Measurements from ENCODE around the gene SLC26A1. TPM values are rescaled to one million over a fixed set of nuclear protein-coding genes. Genes with fewer than 3 reads are reported as not detected.

The SLC26A1 gene
- total and polyA plus RNA-seq, 2 donors, result 0.14 to 0.41 TPM

- 3% methylated on average over 68 of the region's 68 CpGs for WGBS
- Histone ChIP-seq H3K4me1 (ENCODE audit: control insufficient read depth in 2 of 2, insufficient read depth in 2 of 2, low read length in 2 of 2) (no peaks in the 10 kb centered on the region), H3K27ac (ENCODE audit: low read depth in 1 of 2, low read length in 1 of 2) (no peak overlapping the region), H3K9me3 (ENCODE audit: control insufficient read depth in 2 of 2, insufficient read depth in 1 of 2, low read length in 1 of 2) (no peaks in the 10 kb centered on the region), H3K36me3 (ENCODE audit: control insufficient read depth in 2 of 2, insufficient read depth in 2 of 2, low read length in 1 of 2) (no peaks in the 10 kb centered on the region), H3K4me3 (ENCODE audit: low read length in 2 of 2) (peak overlapping the region in 1 of 2 donors; percentile 17), H3K27me3 (ENCODE audit: control insufficient read depth in 2 of 2, insufficient read depth in 1 of 2, low read length in 1 of 2) (peaks cover 52 to 72% of the 10 kb centered on the region in 2 donors)
- no peak for DNase-seq (ENCODE audit: low read depth in 6 of 9, low spot score in 9 of 9)
These were observed 4.3 kb upstream of the SLC26A1 start for GRCh38 chr4:997375-998071.

DNA sequence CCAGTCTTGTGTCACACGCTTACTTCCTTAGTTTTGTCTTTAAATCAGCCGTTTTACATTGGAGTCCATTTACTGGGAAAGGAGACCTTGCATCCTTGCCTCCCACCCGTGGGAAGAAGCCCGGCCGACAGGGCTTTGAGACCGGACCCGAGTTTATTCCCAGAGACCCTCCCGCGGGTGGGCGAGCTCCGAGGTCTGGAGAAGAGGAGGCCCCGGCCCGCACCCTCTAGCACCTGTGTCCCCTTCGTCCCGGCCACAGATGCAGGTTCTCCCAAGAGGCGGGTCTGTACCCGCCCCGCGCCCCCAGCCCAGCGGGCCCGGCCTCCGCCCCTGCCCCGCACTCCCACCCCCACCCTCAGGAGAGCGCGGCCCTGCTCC lies 3.8 kb upstream of the SLC26A1 start:
- no peak for DNase-seq (ENCODE audit: low read depth in 6 of 9, low spot score in 9 of 9)
- H3K9me3 ChIP-seq (ENCODE audit: control insufficient read depth in 2 of 2, insufficient read depth in 1 of 2, low read length in 1 of 2), result no peaks in the 10 kb centered on the region
- no peaks in the 10 kb centered on the region for H3K4me1 ChIP-seq (ENCODE audit: control insufficient read depth in 2 of 2, insufficient read depth in 2 of 2, low read length in 2 of 2)
- H3K27me3 ChIP-seq (ENCODE audit: control insufficient read depth in 2 of 2, insufficient read depth in 1 of 2, low read length in 1 of 2), result peaks cover 47 to 66% of the 10 kb centered on the region in 2 donors
- H3K4me3 ChIP-seq (ENCODE audit: low read length in 2 of 2), result no peak overlapping the region
- no peak overlapping the region for H3K27ac ChIP-seq (ENCODE audit: low read depth in 1 of 2, low read length in 1 of 2)
- no peaks in the 10 kb centered on the region for H3K36me3 ChIP-seq (ENCODE audit: control insufficient read depth in 2 of 2, insufficient read depth in 2 of 2, low read length in 1 of 2)
- WGBS, result 18% methylated on average over 25 of the region's 25 CpGs

- no peaks in the 10 kb centered on the region for H3K4me1 ChIP-seq (ENCODE audit: control insufficient read depth in 2 of 2, insufficient read depth in 2 of 2, low read length in 2 of 2)
- H3K9me3 ChIP-seq (ENCODE audit: control insufficient read depth in 2 of 2, insufficient read depth in 1 of 2, low read length in 1 of 2), result no peaks in the 10 kb centered on the region
- peaks cover 0 to 6% of the 10 kb centered on the region in 2 donors for H3K36me3 ChIP-seq (ENCODE audit: control insufficient read depth in 2 of 2, insufficient read depth in 2 of 2, low read length in 1 of 2)
- no peak for DNase-seq (ENCODE audit: low read depth in 6 of 9, low spot score in 9 of 9)
- peaks cover 40 to 60% of the 10 kb centered on the region in 2 donors for H3K27me3 ChIP-seq (ENCODE audit: control insufficient read depth in 2 of 2, insufficient read depth in 1 of 2, low read length in 1 of 2)
- no peak overlapping the region for H3K4me3 ChIP-seq (ENCODE audit: low read length in 2 of 2)
- 81% methylated on average over 15 of the region's 15 CpGs for WGBS
- H3K27ac ChIP-seq (ENCODE audit: low read depth in 1 of 2, low read length in 1 of 2), result no peak overlapping the region
These were observed 3.1 kb upstream of the SLC26A1 start for GRCh38 chr4:996030-996996.

DNA sequence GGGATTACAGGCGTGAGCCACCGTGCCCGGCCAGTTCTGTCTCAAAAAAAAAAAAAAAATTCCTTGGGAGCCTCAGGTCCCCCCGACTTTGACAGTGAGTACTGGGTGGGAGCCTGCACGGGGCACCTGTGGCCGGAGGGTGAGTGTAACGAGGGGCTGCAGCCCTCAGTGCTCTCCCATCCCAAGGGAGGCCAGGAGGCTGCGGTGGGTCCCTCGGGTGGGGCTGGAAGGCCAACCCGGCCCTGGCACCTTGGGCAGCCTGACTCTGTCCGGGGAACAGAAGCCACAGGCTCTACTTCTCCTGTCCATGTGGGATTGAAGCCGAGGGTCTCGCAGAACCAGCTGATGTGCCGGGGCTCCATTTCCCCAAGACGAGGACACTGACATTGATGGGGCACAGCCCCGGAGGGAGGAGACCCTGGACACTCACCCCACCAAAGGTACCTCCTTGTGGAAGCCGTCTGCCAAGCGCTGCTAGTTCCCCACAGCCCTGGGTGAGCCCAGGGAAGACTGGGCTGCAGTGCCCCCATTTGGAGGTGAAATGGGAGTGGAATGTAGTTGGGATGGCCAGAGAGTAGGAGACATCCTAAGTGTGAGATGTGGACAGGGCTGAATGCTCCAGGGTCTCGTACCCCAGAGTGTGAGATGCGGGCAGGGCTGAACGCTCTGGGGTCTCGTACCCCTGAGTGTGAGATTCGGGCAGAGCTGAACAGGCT lies 2.3 kb upstream of the SLC26A1 start:
- no peak for DNase-seq (ENCODE audit: low read depth in 6 of 9, low spot score in 9 of 9)

DNA sequence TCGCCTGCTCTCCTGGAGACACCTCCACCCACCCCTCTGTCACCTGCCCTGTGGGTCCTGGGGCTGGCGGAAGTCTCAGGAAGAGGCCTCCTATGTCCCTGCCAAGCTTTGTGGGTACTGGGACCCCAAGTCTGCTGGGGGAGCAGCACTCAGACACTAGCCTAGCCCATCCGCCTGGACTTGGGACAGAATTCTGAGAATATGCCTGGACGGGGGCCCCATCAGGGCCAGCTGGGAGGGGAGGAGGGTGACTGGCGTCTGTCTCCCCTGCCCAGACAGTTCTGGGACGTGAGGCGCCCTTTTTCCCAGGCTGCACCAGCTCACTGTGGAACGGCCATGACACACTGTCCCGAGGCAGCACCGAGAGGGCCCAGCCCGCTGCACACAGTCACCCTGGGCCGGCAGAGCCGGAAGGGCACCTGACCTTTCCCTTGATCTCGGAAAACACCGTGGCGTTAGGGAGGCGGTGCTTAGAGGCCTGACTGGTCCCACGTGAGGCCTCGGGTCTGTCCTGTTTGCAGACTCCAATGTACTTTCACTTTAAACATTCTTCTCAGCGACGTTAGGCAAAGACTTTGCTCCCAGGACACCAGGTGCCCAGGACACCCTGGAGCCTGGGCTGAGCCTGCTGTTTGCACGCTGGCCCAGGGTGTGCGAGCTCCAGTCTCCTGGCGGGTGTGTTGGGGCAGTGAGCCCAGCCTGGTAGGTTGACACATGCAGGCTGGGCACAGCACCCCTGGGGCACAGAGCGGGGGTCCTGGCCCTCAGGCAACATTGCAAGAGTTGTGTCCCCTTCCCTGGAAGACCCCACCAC lies 700 bp downstream of the SLC26A1 start:
- H3K4me1 ChIP-seq (ENCODE audit: control insufficient read depth in 2 of 2, insufficient read depth in 2 of 2, low read length in 2 of 2), result peaks cover 6% of the 10 kb centered on the region in 2 donors
- no peak overlapping the region for H3K4me3 ChIP-seq (ENCODE audit: low read length in 2 of 2)
- H3K27ac ChIP-seq (ENCODE audit: low read depth in 1 of 2, low read length in 1 of 2), result peak overlapping the region in 1 of 2 donors; percentile 27
- H3K9me3 ChIP-seq (ENCODE audit: control insufficient read depth in 2 of 2, insufficient read depth in 1 of 2, low read length in 1 of 2), result no peaks in the 10 kb centered on the region
- peaks cover 15 to 21% of the 10 kb centered on the region in 2 donors for H3K27me3 ChIP-seq (ENCODE audit: control insufficient read depth in 2 of 2, insufficient read depth in 1 of 2, low read length in 1 of 2)
- no peak for DNase-seq (ENCODE audit: low read depth in 6 of 9, low spot score in 9 of 9)
- WGBS, result 93% methylated on average over 25 of the region's 25 CpGs
- H3K36me3 ChIP-seq (ENCODE audit: control insufficient read depth in 2 of 2, insufficient read depth in 2 of 2, low read length in 1 of 2), result peaks cover 5 to 22% of the 10 kb centered on the region in 2 donors

More for the DNA sequence above, 2.3 kb upstream of the SLC26A1 start:
- 96% methylated on average over 23 of the region's 23 CpGs for WGBS
- H3K9me3 ChIP-seq (ENCODE audit: control insufficient read depth in 2 of 2, insufficient read depth in 1 of 2, low read length in 1 of 2), result no peaks in the 10 kb centered on the region
- peaks cover 31 to 51% of the 10 kb centered on the region in 2 donors for H3K27me3 ChIP-seq (ENCODE audit: control insufficient read depth in 2 of 2, insufficient read depth in 1 of 2, low read length in 1 of 2)
- no peaks in the 10 kb centered on the region for H3K4me1 ChIP-seq (ENCODE audit: control insufficient read depth in 2 of 2, insufficient read depth in 2 of 2, low read length in 2 of 2)
- no peak overlapping the region for H3K4me3 ChIP-seq (ENCODE audit: low read length in 2 of 2)
- H3K36me3 ChIP-seq (ENCODE audit: control insufficient read depth in 2 of 2, insufficient read depth in 2 of 2, low read length in 1 of 2), result peaks cover 0 to 13% of the 10 kb centered on the region in 2 donors
- no peak overlapping the region for H3K27ac ChIP-seq (ENCODE audit: low read depth in 1 of 2, low read length in 1 of 2)

DNA sequence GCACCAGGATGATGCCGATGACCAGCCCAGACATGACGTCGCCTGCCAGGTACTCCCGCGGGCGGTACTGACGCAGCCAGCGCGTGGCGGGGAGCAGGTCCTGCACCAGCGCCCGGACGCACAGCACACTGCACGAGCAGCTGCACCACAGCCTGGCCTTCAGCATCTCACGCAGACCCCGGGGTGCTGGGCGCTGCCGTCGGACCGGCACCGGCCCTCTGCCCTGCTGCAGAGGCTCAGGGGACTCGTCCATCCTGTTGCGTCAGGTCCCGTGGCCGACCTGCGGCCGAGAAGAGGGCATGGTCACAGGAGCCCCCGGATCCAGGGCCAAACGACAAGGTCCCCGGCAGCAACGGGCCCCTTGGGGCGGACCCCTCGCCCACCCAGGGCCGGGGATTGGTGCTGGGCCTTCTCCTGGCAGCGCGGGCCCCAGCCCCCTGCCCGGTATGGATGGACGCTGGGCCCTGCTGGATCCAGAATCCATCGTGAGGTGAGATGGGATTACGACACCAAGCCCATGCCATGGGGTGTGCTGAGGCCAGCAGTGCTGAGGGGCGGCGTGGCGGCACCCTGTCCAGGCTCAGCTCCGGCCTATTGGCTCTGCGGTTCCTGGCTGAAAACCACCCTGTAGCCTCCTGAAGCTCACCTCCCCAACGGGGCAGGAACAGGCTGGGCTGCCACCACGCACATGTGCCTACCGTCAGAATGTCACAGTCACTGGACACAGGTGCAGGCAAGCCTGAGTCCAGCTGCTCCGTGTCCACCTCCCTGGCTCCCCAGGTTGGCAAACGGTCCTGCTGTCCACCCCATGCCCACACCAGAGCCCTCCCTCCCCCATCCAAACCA lies 1.5 kb downstream of the SLC26A1 start:
- peaks cover 7 to 15% of the 10 kb centered on the region in 2 donors for H3K27me3 ChIP-seq (ENCODE audit: control insufficient read depth in 2 of 2, insufficient read depth in 1 of 2, low read length in 1 of 2)
- WGBS, result 97% methylated on average over 50 of the region's 50 CpGs
- H3K27ac ChIP-seq (ENCODE audit: low read depth in 1 of 2, low read length in 1 of 2), result no peak overlapping the region
- no peak overlapping the region for H3K4me3 ChIP-seq (ENCODE audit: low read length in 2 of 2)
- peaks cover 5 to 22% of the 10 kb centered on the region in 2 donors for H3K36me3 ChIP-seq (ENCODE audit: control insufficient read depth in 2 of 2, insufficient read depth in 2 of 2, low read length in 1 of 2)
- peaks cover 9 to 10% of the 10 kb centered on the region in 2 donors for H3K4me1 ChIP-seq (ENCODE audit: control insufficient read depth in 2 of 2, insufficient read depth in 2 of 2, low read length in 2 of 2)
- no peak for DNase-seq (ENCODE audit: low read depth in 6 of 9, low spot score in 9 of 9)
- no peaks in the 10 kb centered on the region for H3K9me3 ChIP-seq (ENCODE audit: control insufficient read depth in 2 of 2, insufficient read depth in 1 of 2, low read length in 1 of 2)

GRCh38 chr4:990746-991367 lies 2.3 kb downstream of the SLC26A1 start:
- WGBS, result 97% methylated on average over 26 of the region's 26 CpGs
- Histone ChIP-seq H3K36me3 (ENCODE audit: control insufficient read depth in 2 of 2, insufficient read depth in 2 of 2, low read length in 1 of 2) (peaks cover 5 to 22% of the 10 kb centered on the region in 2 donors), H3K4me1 (ENCODE audit: control insufficient read depth in 2 of 2, insufficient read depth in 2 of 2, low read length in 2 of 2) (peaks cover 16 to 17% of the 10 kb centered on the region in 2 donors), H3K27me3 (ENCODE audit: control insufficient read depth in 2 of 2, insufficient read depth in 1 of 2, low read length in 1 of 2) (peaks cover 0 to 7% of the 10 kb centered on the region in 2 donors), H3K9me3 (ENCODE audit: control insufficient read depth in 2 of 2, insufficient read depth in 1 of 2, low read length in 1 of 2) (no peaks in the 10 kb centered on the region), H3K27ac (ENCODE audit: low read depth in 1 of 2, low read length in 1 of 2) (no peak overlapping the region), H3K4me3 (ENCODE audit: low read length in 2 of 2) (no peak overlapping the region)
- no peak for DNase-seq (ENCODE audit: low read depth in 6 of 9, low spot score in 9 of 9)
